Measurements from ENCODE around the gene B3GAT3. TPM values are rescaled to one million over a fixed set of nuclear protein-coding genes. Genes with fewer than 3 reads are reported as not detected.

The B3GAT3 gene
- total RNA-seq, 4 donors from 2014 or later: 4.4 to 21.4 (median 9.8) TPM

DNA sequence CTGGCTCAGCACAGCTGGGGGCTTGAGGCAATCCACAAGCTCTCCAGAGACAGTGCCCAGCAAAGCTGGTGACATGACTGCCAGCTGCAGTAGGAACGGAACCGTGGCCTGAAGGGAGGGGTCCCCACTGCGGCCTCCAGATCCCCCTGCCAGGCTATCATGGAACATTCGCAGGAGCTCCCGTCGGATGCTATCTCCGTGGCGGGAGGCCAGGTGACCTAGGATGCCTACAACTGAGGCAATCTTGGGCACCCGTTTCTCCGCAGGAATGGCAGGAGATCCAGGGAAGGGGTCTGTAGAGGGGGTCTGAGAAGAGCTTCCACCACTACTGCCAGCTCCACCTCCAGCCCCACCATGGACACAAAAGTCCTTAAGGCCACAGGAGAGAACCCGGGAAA is 27.2 kb upstream of the B3GAT3 start:
- intact Hi-C loops (cut with DNase I; ENCODE audit: low total_unique reads) (loop anchor here (10.0 kb wide), 1 partner anchor 136 kb away; the partner anchor contains the start of gene TMEM179B), in situ Hi-C loops (cut with MboI; ENCODE audit: low sequenced_read_pairs in 4 of 4) (no loop called here)
- Histone ChIP-seq H3K27me3 (no peaks in the 10 kb centered on the region), H3K36me3 (peaks cover 0 to 29% of the 10 kb centered on the region in 2 donors), H3K4me3 (no peak overlapping the region), H3K4me1 (peaks cover 37 to 42% of the 10 kb centered on the region in 2 donors), H3K9me3 (no peaks in the 10 kb centered on the region), H3K27ac (no peak overlapping the region)
- no peak for TF ChIP-seq POLR2A (IDR thresholded peaks at IDR 0.05)
- TF ChIP-seq, protein P1, sequence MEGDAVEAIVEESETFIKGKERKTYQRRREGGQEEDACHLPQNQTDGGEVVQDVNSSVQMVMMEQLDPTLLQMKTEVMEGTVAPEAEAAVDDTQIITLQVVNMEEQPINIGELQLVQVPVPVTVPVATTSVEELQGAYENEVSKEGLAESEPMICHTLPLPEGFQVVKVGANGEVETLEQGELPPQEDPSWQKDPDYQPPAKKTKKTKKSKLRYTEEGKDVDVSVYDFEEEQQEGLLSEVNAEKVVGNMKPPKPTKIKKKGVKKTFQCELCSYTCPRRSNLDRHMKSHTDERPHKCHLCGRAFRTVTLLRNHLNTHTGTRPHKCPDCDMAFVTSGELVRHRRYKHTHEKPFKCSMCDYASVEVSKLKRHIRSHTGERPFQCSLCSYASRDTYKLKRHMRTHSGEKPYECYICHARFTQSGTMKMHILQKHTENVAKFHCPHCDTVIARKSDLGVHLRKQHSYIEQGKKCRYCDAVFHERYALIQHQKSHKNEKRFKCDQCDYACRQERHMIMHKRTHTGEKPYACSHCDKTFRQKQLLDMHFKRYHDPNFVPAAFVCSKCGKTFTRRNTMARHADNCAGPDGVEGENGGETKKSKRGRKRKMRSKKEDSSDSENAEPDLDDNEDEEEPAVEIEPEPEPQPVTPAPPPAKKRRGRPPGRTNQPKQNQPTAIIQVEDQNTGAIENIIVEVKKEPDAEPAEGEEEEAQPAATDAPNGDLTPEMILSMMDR (IDR thresholded peaks at IDR 0.05 in 4 of 5, conservative IDR thresholded peaks at IDR 0.05 in 1 of 5): no peak
- no peak for DNase-seq
- no peak for ATAC-seq

DNA sequence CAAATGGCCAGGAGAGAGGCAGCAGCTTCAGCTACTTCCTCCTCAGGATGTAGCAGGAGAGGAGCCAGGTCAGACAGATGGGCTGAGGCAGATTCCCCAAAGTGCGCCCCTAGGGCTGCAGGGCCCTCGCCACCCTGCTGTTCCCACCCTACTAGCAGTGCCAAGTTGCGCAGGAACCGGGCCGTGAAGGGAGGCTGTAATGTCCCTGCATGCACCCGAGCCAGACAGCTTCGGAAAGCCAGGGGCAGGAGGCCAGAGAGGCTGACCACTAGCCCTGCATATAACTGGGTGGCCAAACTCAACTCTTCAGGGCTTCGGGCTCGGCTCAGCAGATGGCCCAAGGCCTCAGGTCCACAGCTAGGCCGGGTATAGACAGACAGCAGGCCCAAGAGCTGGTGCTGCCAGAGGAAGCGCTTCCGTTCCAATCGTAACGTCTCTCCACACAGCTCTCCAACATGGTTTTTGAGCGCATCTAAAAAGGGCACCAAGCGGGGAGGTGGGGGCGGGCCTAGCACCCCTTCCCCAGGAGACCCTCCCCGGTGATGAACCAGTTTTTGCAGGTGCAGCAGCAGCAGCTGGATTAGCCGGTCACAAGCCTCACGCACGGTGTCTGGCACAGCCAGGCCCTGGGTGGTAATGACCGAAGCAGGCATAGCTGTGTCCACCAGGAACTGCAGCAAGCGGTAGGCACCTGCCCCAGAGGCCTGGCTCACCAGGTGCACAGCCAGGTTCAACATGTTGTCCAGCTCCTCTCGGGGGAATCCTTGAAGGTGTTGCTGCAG is 26.6 kb upstream of the B3GAT3 start:
- no peak overlapping the region for H3K27ac ChIP-seq
- DNase-seq (no peak), ATAC-seq (no peak)
- in situ Hi-C loops (cut with MboI; ENCODE audit: low sequenced_read_pairs in 4 of 4): no loop called here
- no peaks in the 10 kb centered on the region for H3K9me3 ChIP-seq
- no peak overlapping the region for H3K4me3 ChIP-seq
- peaks cover 0 to 35% of the 10 kb centered on the region in 2 donors for H3K36me3 ChIP-seq
- TF ChIP-seq POLR2A (IDR thresholded peaks at IDR 0.05): no peak
- TF ChIP-seq, protein P1 (IDR thresholded peaks at IDR 0.05 in 4 of 5, conservative IDR thresholded peaks at IDR 0.05 in 1 of 5): no peak
- no peaks in the 10 kb centered on the region for H3K27me3 ChIP-seq
- H3K4me1 ChIP-seq: peaks cover 42 to 43% of the 10 kb centered on the region in 2 donors
- intact Hi-C loops (cut with DNase I; ENCODE audit: low total_unique reads): loop anchor here (10.0 kb wide), 1 partner anchor 136 kb away; the partner anchor contains the start of gene TMEM179B

DNA sequence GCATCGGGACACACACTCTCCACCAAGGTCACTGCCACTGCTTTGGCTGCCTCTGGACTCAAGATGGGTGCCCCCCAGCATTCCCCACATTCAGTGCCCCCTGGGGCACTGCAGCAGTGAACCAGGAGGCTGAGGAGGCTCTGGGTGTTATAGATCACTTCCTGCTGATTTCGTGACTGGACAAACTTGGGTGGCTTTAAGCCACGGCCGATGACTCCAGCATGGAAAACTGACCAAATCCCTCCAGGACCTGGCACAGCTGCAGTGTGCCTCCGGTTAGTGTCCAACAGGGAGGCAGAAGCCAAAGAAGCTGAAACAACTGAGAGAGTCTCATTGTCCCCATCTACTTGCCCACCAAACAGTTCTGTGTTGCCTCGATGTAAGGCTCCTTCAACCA is 25.8 kb upstream of the B3GAT3 start:
- in situ Hi-C loops (cut with MboI; ENCODE audit: low sequenced_read_pairs in 4 of 4): no loop called here
- DNase-seq: no peak
- peaks cover 0 to 43% of the 10 kb centered on the region in 2 donors for H3K36me3 ChIP-seq
- H3K4me3 ChIP-seq: no peak overlapping the region
- no peaks in the 10 kb centered on the region for H3K9me3 ChIP-seq
- no peak overlapping the region for H3K27ac ChIP-seq
- TF ChIP-seq, protein P1 (IDR thresholded peaks at IDR 0.05 in 4 of 5, conservative IDR thresholded peaks at IDR 0.05 in 1 of 5): no peak
- TF ChIP-seq POLR2A (IDR thresholded peaks at IDR 0.05): no peak
- ATAC-seq: no peak
- peaks cover 41 to 43% of the 10 kb centered on the region in 2 donors for H3K4me1 ChIP-seq
- intact Hi-C loops (cut with DNase I; ENCODE audit: low total_unique reads): loop anchor here (2.0 to 10.0 kb wide), 2 partner anchors 17 to 137 kb away; partner anchors contain the start of genes C11orf98, CSKMT and TMEM179B
- H3K27me3 ChIP-seq: no peaks in the 10 kb centered on the region

DNA sequence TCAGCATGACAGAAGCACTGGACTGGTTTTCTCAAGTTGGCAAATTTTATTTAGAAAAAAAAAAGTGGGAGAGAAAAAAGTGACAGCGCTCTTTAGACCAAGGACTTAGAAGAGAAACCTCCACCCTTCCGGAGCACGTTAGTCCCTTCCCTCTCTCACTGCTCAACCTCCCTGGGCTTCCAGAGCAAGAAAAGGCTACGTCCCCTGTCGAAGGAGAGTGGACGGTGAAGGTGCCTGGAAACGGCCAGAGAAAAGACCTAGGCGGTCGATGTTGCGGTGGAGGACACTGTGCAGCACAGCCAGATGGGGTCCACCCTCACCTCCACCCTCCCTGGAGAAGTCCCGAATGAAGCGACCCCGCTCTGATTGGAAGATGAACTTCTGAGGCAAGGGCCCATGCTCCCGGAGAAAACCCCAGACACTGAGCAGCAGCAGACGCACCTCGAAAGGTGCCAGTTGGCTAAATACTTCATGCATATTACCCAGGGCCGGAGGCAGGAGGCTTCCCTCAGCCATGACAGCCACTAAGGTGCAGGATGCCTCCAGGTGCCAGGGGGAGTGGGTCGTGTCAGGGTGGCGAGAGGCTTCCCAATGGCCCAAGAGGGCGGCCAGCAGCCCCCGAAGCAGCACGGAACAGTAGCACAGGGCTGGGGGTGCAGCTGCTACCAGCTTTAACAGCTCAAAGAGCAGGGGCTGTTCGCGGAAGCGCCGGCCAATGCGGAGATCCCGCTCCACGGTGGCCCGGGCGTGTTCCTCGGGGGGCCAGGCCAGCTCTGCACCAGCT is 25.2 kb upstream of the B3GAT3 start:
- Histone ChIP-seq H3K27me3 (no peaks in the 10 kb centered on the region), H3K9me3 (no peaks in the 10 kb centered on the region), H3K27ac (peak overlapping the region; percentile 46 to 99 (median 84)), H3K4me3 (peak overlapping the region; percentile 28 to 100 (median 95)), H3K36me3 (peaks cover 0 to 45% of the 10 kb centered on the region in 2 donors), H3K4me1 (peaks cover 36 to 37% of the 10 kb centered on the region in 2 donors)
- in situ Hi-C loops (cut with MboI; ENCODE audit: low sequenced_read_pairs in 4 of 4) (no loop called here), intact Hi-C loops (cut with DNase I; ENCODE audit: low total_unique reads) (loop anchor here (1.0 to 10.0 kb wide), 3 partner anchors 18 to 138 kb away; partner anchors contain the start of genes C11orf98, CSKMT and TMEM179B)
- ATAC-seq: peak in 1 of 2 donors; percentile 23
- no peak for DNase-seq
- TF ChIP-seq, protein P1 (IDR thresholded peaks at IDR 0.05 in 4 of 5, conservative IDR thresholded peaks at IDR 0.05 in 1 of 5): no peak
- TF ChIP-seq POLR2A (IDR thresholded peaks at IDR 0.05): no peak

Measured in gastrocnemius medialis (tissue), 4 donors.